Measurements from ENCODE around the gene ABI1. TPM values are rescaled to one million over a fixed set of nuclear protein-coding genes. Genes with fewer than 3 reads are reported as not detected.
A peak's percentile ranks its signal among the peaks of the same experiment; 100 is the strongest.

Gene ABI1
- total RNA-seq, 1 donor from 2014 or later: 50.4 TPM

DNA sequence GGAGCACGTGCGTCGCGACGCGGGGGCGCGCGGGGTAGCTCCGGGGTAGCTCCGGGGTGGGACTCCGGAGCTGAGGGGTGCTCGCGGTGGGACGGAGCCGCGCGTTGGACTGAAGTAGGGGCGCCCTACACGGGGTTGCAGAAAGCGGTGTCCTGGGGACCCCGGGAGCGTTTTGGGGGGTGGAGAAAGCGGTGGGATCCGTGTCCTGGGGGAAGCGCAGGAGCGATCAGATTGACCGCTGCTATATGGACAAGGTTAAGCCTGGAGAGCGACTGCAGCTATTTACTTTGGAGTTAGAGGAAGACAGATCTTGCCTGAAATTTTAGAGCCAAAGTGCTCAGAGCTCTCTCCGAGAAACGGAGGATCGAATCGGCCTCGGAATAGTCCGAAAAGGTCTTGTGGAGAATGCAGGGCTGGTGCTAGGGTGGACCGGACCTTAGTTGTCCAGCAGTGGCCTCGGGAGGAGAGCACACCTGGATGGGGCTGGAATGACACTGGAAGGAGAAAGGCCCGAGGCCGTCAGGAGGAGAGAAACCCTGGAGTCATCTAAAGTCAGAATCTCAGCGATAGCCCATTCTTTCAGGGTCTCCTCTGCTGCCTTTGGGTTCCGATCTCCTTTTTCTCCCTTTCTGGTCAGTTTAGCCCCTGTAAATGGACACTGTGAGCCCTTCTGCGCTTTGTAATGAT is 162.7 kb downstream of the ABI1 start:
- DNase-seq (ENCODE audit: low spot score) (no peak), ATAC-seq (peak; percentile 14)
- intact Hi-C loops (cut with DNase I): no loop called here

DNA sequence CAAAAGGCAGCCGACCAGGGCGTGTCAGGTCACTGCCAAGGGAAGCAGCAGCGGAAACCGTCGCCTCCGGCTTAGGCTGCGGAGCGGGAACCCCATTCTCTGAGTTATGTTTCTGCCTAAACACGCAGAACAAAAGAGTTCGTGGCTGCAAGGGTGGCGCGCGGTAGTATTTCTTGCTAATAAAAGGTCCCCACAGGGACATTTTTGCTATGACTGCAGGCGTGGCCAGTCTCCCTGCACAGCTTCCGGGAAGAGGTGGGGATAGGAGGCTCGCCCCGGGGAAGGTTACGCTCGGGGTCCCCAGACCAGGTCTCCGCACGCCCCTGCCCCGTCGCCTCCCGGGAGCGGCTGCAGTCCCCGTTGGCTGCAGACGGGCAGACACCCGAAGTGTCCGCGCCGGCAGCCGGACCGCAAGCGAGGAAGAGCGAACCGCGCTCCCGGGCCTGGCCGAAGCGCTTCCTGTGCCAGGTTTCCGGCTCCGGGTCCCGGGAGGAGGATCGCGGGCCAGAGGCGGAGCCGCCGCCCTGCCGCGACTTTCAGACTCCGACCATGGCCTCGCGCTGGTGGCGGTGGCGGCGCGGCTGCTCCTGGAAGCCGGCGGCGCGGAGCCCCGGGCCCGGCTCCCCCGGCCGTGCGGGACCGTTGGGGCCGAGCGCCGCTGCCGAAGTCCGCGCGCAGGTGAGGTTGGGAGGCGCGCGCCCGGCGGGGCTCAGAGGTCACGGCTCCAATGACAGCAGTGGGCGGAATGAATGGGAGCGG is 163.4 kb downstream of the ABI1 start, which contains the start of gene PDSS1:
Gene PDSS1 (plus strand): TSS at position 539 of the 759 bp plus-strand sequence. CDS start 11 bp downstream, at position 550.
- ATAC-seq: peak; percentile 94
- DNase-seq (ENCODE audit: low spot score): peak; percentile 84

DNA sequence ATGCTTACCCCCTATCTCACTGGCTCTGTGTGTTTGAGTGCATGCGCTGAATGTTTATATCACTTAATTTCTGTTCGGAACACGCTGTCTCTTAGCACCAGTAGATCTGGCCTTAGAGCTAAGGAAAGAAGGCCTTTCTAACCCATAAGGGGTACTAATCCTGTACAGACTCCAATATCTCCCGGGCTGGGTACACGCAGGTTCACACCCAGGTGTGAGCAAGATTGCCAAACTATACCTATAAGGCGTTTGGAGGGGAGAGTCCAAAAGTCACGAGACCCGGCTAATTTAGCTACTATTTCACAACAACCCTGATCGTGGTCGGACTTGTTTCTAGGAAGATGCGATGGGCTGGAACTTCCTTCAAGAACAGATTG is 164.0 kb downstream of the ABI1 start:
- DNase-seq (ENCODE audit: low spot score) (no peak), ATAC-seq (peak; percentile 9)
- intact Hi-C loops (cut with DNase I): no loop called here

More for the DNA sequence above, 163.4 kb downstream of the ABI1 start, which contains the start of gene PDSS1:
- intact Hi-C loops (cut with DNase I): no loop called here

Other genes starting within 250 kb of the ABI1 start
- 3.8 TPM for gene PDSS1, start 163.3 kb downstream of the ABI1 start, total RNA-seq
- 15.2 TPM for gene ANKRD26, start 239.5 kb upstream of the ABI1 start, total RNA-seq